GM19193 (cell line): Measurements from ENCODE around the gene OBSCN.

Experiments
- POLR2A ChIP-seq: IDR thresholded peaks from 4 replicates; pipeline ENCODE4 v1.6.1; 2011; ENCODE audit not compliant: insufficient read depth, insufficient read length; ENCODE audit errors: extremely low read depth

Gene OBSCN

GRCh38 chr1:228288536-228289238 is 80.8 kb downstream of the OBSCN start:
- no peak for TF ChIP-seq POLR2A

GRCh38 chr1:228289239-228289849 is 81.5 kb downstream of the OBSCN start:
- no peak for TF ChIP-seq POLR2A

GRCh38 chr1:228289996-228290881 is 82.4 kb downstream of the OBSCN start:
- no peak for TF ChIP-seq POLR2A

GRCh38 chr1:228291906-228292608 is 84.2 kb downstream of the OBSCN start:
- TF ChIP-seq POLR2A = no peak

GRCh38 chr1:228292609-228292911 is 84.7 kb downstream of the OBSCN start:
- TF ChIP-seq POLR2A = no peak

- no peak for TF ChIP-seq POLR2A
These were observed 85.5 kb downstream of the OBSCN start for GRCh38 chr1:228293393-228293792.

- TF ChIP-seq POLR2A = no peak
These were observed 86.1 kb downstream of the OBSCN start for GRCh38 chr1:228293816-228294500.

GRCh38 chr1:228294717-228295116 is 86.9 kb downstream of the OBSCN start:
- no peak for TF ChIP-seq POLR2A

GRCh38 chr1:228295201-228295600 is 87.4 kb downstream of the OBSCN start:
- TF ChIP-seq POLR2A = no peak

- no peak for TF ChIP-seq POLR2A
These were observed 88.1 kb downstream of the OBSCN start for GRCh38 chr1:228295981-228296380.

- no peak for TF ChIP-seq POLR2A
These were observed 89.4 kb downstream of the OBSCN start for GRCh38 chr1:228297242-228297641.

GRCh38 chr1:228297822-228298221 is 90.0 kb downstream of the OBSCN start:
- TF ChIP-seq POLR2A = no peak

- TF ChIP-seq POLR2A = no peak
These were observed 90.6 kb downstream of the OBSCN start for GRCh38 chr1:228298471-228298870.

GRCh38 chr1:228299211-228299610 is 91.4 kb downstream of the OBSCN start:
- no peak for TF ChIP-seq POLR2A
